H1 (cell line): Measurements from ENCODE around the gene ARHGEF38. TPM values are rescaled to one million over a fixed set of nuclear protein-coding genes. Genes with fewer than 3 reads are reported as not detected.

Experiments used
- CTCF ChIA-PET: fragments of 300-600 bp; sonication (Branson Sonifier 250); formaldehyde crosslinking; loops from one replicate; lab custom pipeline; 2021; ENCODE audit not compliant: partially characterized antibody; lab: Charles Lee
- POLR2A ChIA-PET: fragments of 300-600 bp; sonication (Branson Sonifier 250); formaldehyde crosslinking; loops from one replicate; lab custom pipeline; 2021; ENCODE audit warnings: inconsistent platforms; ENCODE audit not compliant: partially characterized antibody; lab: Charles Lee
- DNase-seq, 2 experiments: peaks; one replicate each; pipeline versions ENCODE4 v3.0.0 to v3.0.0-alpha.2; 2010 to 2022; ENCODE audit warnings: low spot score in 2 of 2, low read depth in 1 of 2, mixed read lengths in 1 of 2
- FAIRE-seq: peaks from 2 replicates; lab custom pipeline; 2011; peaks lifted over from hg19 to GRCh38; lab: Jason Lieb, UNC
- H2AFZ ChIP-seq: 2 replicates; pipeline ENCODE4 v1.8.1; 2012; ENCODE audit warnings: low read length, inconsistent platforms
- H2AK5ac ChIP-seq: 2 replicates; pipeline ENCODE4 v1.6.1; 2013; ENCODE audit warnings: low read depth, low read length
- H2BK120ac ChIP-seq: replicated peaks from 2 replicates; pipeline ENCODE3; 2013; ENCODE audit warnings: low read depth, low read length, inconsistent platforms
- H2BK12ac ChIP-seq: 2 replicates; pipeline ENCODE4 v1.6.1; 2013; ENCODE audit warnings: low read depth, low read length
- H2BK15ac ChIP-seq: 2 replicates; pipeline ENCODE4 v1.6.1; 2013; ENCODE audit warnings: low read length
- H2BK20ac ChIP-seq: 2 replicates; pipeline ENCODE4 v1.6.1; 2013; ENCODE audit warnings: low read length
- H2BK5ac ChIP-seq: 2 replicates; pipeline ENCODE4 v1.6.1; 2013; ENCODE audit warnings: low read depth, low read length
- H3K14ac ChIP-seq: 2 replicates; pipeline ENCODE4 v1.6.1; 2013; ENCODE audit warnings: inconsistent platforms; ENCODE audit not compliant: insufficient read length
- H3K18ac ChIP-seq: 2 replicates; pipeline ENCODE4 v1.6.1; 2013; ENCODE audit warnings: low read length; ENCODE audit errors: extremely low read depth
- H3K23ac ChIP-seq: 2 replicates; pipeline ENCODE4 v1.6.1; 2013; ENCODE audit warnings: inconsistent platforms; ENCODE audit not compliant: insufficient read length
- H3K23me2 ChIP-seq: 2 replicates; pipeline ENCODE4 v1.6.1; 2013; ENCODE audit warnings: low read depth, low read length
- H3K27ac ChIP-seq: 2 replicates; pipeline ENCODE4 v1.6.1; 2011; ENCODE audit warnings: low read depth, low read length, inconsistent platforms
- H3K27me3 ChIP-seq, 4 experiments: replicated peaks in 1 of 4; 1 replicate in 1 of 4; 2 replicates in 3 of 4; pipeline versions ENCODE4 v1.6.1 to v1.8.1; 2011 to 2013; ENCODE audit warnings: low read length in 3 of 4, mild to moderate bottlenecking in 3 of 4, inconsistent platforms in 2 of 4, mixed read lengths in 2 of 4, moderate library complexity in 1 of 4; ENCODE audit not compliant: control insufficient read depth in 3 of 4, insufficient read depth in 3 of 4; ENCODE audit errors: extremely low read depth in 1 of 4
- H3K36me3 ChIP-seq, 4 experiments: 2 replicates each; pipeline versions ENCODE4 v1.6.1 to v1.8.1; 2011 to 2013; ENCODE audit warnings: mild to moderate bottlenecking in 4 of 4, low read length in 3 of 4, moderate library complexity in 2 of 4, control low read depth in 1 of 4, inconsistent platforms in 1 of 4; ENCODE audit not compliant: insufficient read depth in 4 of 4, control insufficient read depth in 2 of 4
- H3K4ac ChIP-seq: replicated peaks from 2 replicates; pipeline ENCODE3; 2013; ENCODE audit warnings: low read length, low read depth, mixed read lengths, inconsistent platforms; ENCODE audit not compliant: insufficient read length
- H3K4me1 ChIP-seq, 4 experiments: replicated peaks in 1 of 4; 1 replicate in 1 of 4; 2 replicates in 3 of 4; pipeline versions ENCODE4 v1.6.1 to v1.8.1; 2011 to 2013; ENCODE audit warnings: low read length in 3 of 4, inconsistent platforms in 2 of 4, mixed read lengths in 1 of 4; ENCODE audit not compliant: insufficient read depth in 4 of 4, control insufficient read depth in 3 of 4
- H3K4me2 ChIP-seq, 2 experiments: 2 replicates each; pipeline versions ENCODE4 v1.6.1 to v1.8.1; 2011 to 2013; ENCODE audit warnings: low read depth in 2 of 2, low read length in 2 of 2, control low read depth in 1 of 2, inconsistent platforms in 1 of 2, mild to moderate bottlenecking in 1 of 2; ENCODE audit not compliant: insufficient read depth in 1 of 2
- H3K4me3 ChIP-seq, 4 experiments: fragments of 200-600, 300-600 bp in 1 of 4; sonication (generic), shearing (Covaris generic), sonication (Bioruptor Twin) in 1 of 4; 2 replicates each; pipeline versions ENCODE4 v1.5.1 to v1.8.1; 2011 to 2016; ENCODE audit warnings: low read length in 4 of 4, low read depth in 3 of 4, control low read depth in 2 of 4, inconsistent platforms in 2 of 4, mild to moderate bottlenecking in 2 of 4, mixed read lengths in 1 of 4, moderate library complexity in 1 of 4; ENCODE audit not compliant: insufficient read depth in 2 of 4; ENCODE audit errors: extremely low read depth in 1 of 4
- H3K56ac ChIP-seq: replicated peaks from 2 replicates; pipeline ENCODE3; 2013; ENCODE audit warnings: low read depth, mild to moderate bottlenecking, mixed read lengths, low read length, inconsistent platforms; ENCODE audit not compliant: insufficient read length
- H3K79me1 ChIP-seq: 2 replicates; pipeline ENCODE4 v1.6.1; 2013; ENCODE audit warnings: low read depth, low read length, control low read depth
- H3K79me2 ChIP-seq, 2 experiments: 2 replicates each; pipeline versions ENCODE4 v1.6.1 to v1.8.1; 2012 to 2013; ENCODE audit warnings: low read length in 2 of 2, mild to moderate bottlenecking in 2 of 2, inconsistent platforms in 1 of 2; ENCODE audit not compliant: insufficient read depth in 2 of 2, control insufficient read depth in 1 of 2
- H3K9ac ChIP-seq, 4 experiments: replicated peaks in 1 of 4; 1 replicate in 1 of 4; 2 replicates in 3 of 4; pipeline versions ENCODE4 v1.6.1 to v1.8.1; 2011 to 2013; ENCODE audit warnings: low read depth in 3 of 4, low read length in 3 of 4, control low read depth in 2 of 4, mild to moderate bottlenecking in 2 of 4, moderate library complexity in 2 of 4, inconsistent platforms in 1 of 4; ENCODE audit errors: extremely low read depth in 1 of 4
- H3K9me3 ChIP-seq, 2 experiments: 2 replicates each; pipeline versions ENCODE4 v1.6.1 to v1.8.1; 2012 to 2013; ENCODE audit warnings: mild to moderate bottlenecking in 2 of 2, moderate library complexity in 2 of 2, control low read depth in 1 of 2, inconsistent platforms in 1 of 2, low read depth in 1 of 2, low read length in 1 of 2, mixed read lengths in 1 of 2; ENCODE audit not compliant: insufficient read depth in 2 of 2
- H4K20me1 ChIP-seq, 2 experiments: replicated peaks in 1 of 2; 2 replicates each; pipeline versions ENCODE3 to v1.8.1; 2011 to 2013; ENCODE audit warnings: inconsistent platforms in 2 of 2, low read length in 2 of 2, mild to moderate bottlenecking in 1 of 2; ENCODE audit not compliant: insufficient read depth in 2 of 2, control insufficient read depth in 1 of 2
- H4K5ac ChIP-seq: 2 replicates; pipeline ENCODE4 v1.6.1; 2013; ENCODE audit warnings: low read length, low read depth, mixed read lengths, inconsistent platforms; ENCODE audit not compliant: insufficient read length
- H4K8ac ChIP-seq: 2 replicates; pipeline ENCODE4 v1.8.0; 2013; ENCODE audit warnings: mild to moderate bottlenecking, moderate library complexity, low read length, inconsistent platforms; ENCODE audit not compliant: insufficient read depth; ENCODE audit errors: extremely low read depth
- H4K91ac ChIP-seq: replicated peaks from 2 replicates; pipeline ENCODE3; 2013; ENCODE audit warnings: low read length, mixed read lengths, inconsistent platforms; ENCODE audit not compliant: insufficient read length
- BCL11A ChIP-seq, 2 experiments: IDR thresholded peaks; one replicate each; pipeline ENCODE4 v1.6.1; 2011; ENCODE audit warnings: low read depth in 2 of 2, low read length in 2 of 2, mild to moderate bottlenecking in 2 of 2
- BRCA1 ChIP-seq: IDR thresholded peaks from 2 replicates; pipeline ENCODE4 v1.6.1; 2012; ENCODE audit warnings: low read depth, low read length, improper control_type of control experiment
- CBX5 ChIP-seq: fragments of 300-800, 300-1000 bp; sonication (generic); IDR thresholded peaks from 2 replicates; pipeline ENCODE4 v1.7.1; 2016; ENCODE audit warnings: antibody characterized with exemption, low read length, low read depth
- CHD1 ChIP-seq: IDR thresholded peaks from 2 replicates; pipeline ENCODE4 v1.6.1; 2012; ENCODE audit warnings: low read depth, low read length, improper control_type of control experiment
- CTBP2 ChIP-seq: IDR thresholded peaks from 2 replicates; pipeline ENCODE4 v1.7.0; 2011; ENCODE audit warnings: borderline replicate concordance, mild to moderate bottlenecking, moderate library complexity, mixed read lengths, low read length; ENCODE audit not compliant: insufficient read depth, insufficient read length
- HDAC2 ChIP-seq, 2 experiments: fragments of 300-600 bp in 1 of 2; sonication (generic) in 1 of 2; IDR thresholded peaks; 2 replicates each; pipeline ENCODE4 v1.6.1; 2011 to 2012; ENCODE audit warnings: low read depth in 2 of 2, low read length in 2 of 2, mild to moderate bottlenecking in 2 of 2, moderate library complexity in 2 of 2, borderline replicate concordance in 1 of 2, inconsistent platforms in 1 of 2
- JUN ChIP-seq: IDR thresholded peaks from 2 replicates; pipeline ENCODE4 v1.6.1; 2011; ENCODE audit warnings: low read depth, mild to moderate bottlenecking, improper control_type of control experiment, low read length
- JUND ChIP-seq: IDR thresholded peaks from 2 replicates; pipeline ENCODE4 v1.6.1; 2011; ENCODE audit warnings: mild to moderate bottlenecking, improper control_type of control experiment, low read length
- KDM1A ChIP-seq: fragments of 200-600, 300-600 bp; sonication (generic); IDR thresholded peaks from 2 replicates; pipeline ENCODE4 v1.7.1; 2016; ENCODE audit warnings: mild to moderate bottlenecking, low read length, borderline replicate concordance
- MAFK ChIP-seq: IDR thresholded peaks from 2 replicates; pipeline ENCODE4 v1.6.1; 2012; ENCODE audit warnings: low read depth, mild to moderate bottlenecking, improper control_type of control experiment, low read length
- NRF1 ChIP-seq: IDR thresholded peaks from 2 replicates; pipeline ENCODE4 v1.6.1; 2011; ENCODE audit warnings: mild to moderate bottlenecking, low read depth, low read length, improper control_type of control experiment
- POLR2AphosphoS5 ChIP-seq: IDR thresholded peaks from 2 replicates; pipeline ENCODE4 v1.6.1; 2011; ENCODE audit warnings: low read depth, low read length
- RFX5 ChIP-seq: IDR thresholded peaks from 2 replicates; pipeline ENCODE4 v1.6.1; 2011; ENCODE audit warnings: low read depth, low read length, improper control_type of control experiment, borderline replicate concordance
- RNF2 ChIP-seq: fragments of 200-900, 300-1000 bp; sonication (generic); IDR thresholded peaks from 2 replicates; pipeline ENCODE4 v1.7.1; 2016; ENCODE audit warnings: borderline replicate concordance, low read depth, mild to moderate bottlenecking, antibody characterized with exemption, low read length; ENCODE audit not compliant: poor library complexity, severe bottlenecking; ENCODE audit errors: missing control alignments
- SIN3A ChIP-seq, 2 experiments: IDR thresholded peaks in 1 of 2; conservative IDR thresholded peaks in 1 of 2; 2 replicates each; pipeline ENCODE4 v1.6.1; 2011 to 2012; ENCODE audit warnings: low read length in 2 of 2, improper control_type of control experiment in 1 of 2, low read depth in 1 of 2, mild to moderate bottlenecking in 1 of 2
- polyA plus RNA-seq, 7 experiments: library from polyadenylated mRNA; depleted of rRNA in 3 of 7; stranded (reverse) in 5 of 7; unstranded in 2 of 7; fragments of >200 nt in 5 of 7; fragments of 200-250 nt in 2 of 7; gene quantifications; 1 replicate in 5 of 7; 2 replicates in 1 of 7; 4 replicates in 1 of 7; pipeline versions ENCODE4 v1.2.1 to v1.2.3, GENCODE V29; 2011 to 2013; ENCODE audit warnings: missing spikeins in 2 of 7, mixed read lengths in 2 of 7
- total RNA-seq: library from RNA; stranded (reverse); fragmentation: NEBNext Ultra II Directional; extraction: Animal tissue kit (Norgen Biotek cat#: 25700); gene quantifications from 2 replicates; pipeline ENCODE4 v1.2.1, GENCODE V29; 2021

The ARHGEF38 gene
- total and polyA plus RNA-seq, 2 of the 8 experiments (the other 6 are each of a cell fraction or from before 2014, with no cell fraction given): not detected

DNA sequence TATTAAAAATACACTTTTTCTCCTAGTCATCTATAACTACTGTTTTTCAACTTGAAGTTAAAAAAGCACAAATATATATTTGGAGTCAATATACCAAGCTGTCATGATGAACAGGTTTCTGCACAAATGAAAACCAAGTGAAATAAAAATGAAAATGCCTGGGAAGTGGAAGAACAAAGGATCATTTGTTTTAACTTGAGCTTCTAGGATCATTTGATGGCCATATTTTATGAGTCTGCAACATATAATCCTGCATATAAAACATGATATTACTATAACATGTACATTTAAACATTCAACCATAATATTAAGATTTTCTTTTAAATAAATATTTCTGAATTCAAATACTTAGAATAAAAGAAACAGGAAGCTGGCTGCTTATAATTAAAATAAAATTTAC, 8.5 kb upstream of the ARHGEF38 start:
- Histone ChIP-seq H3K4me2 (no peak overlapping the region), H4K8ac (no peak overlapping the region), H3K4me1 (no peaks in the 10 kb centered on the region), H3K14ac (no peak overlapping the region), H3K23me2 (no peaks in the 10 kb centered on the region), H2AFZ (no peak overlapping the region), H3K27me3 (peaks cover 0 to 6% (median under 1%) of the 10 kb centered on the region in 4 experiments; a peak in 2 of 7 replicates), H3K79me1 (no peaks in the 10 kb centered on the region), H3K27ac (no peak overlapping the region), H2BK15ac (no peak overlapping the region), H4K5ac (no peak overlapping the region), H3K56ac (no peak overlapping the region), H3K9me3 (no peaks in the 10 kb centered on the region), H4K91ac (no peak overlapping the region), H3K4me3 (no peak overlapping the region), H3K79me2 (no peaks in the 10 kb centered on the region), H2BK20ac (no peak overlapping the region), H3K23ac (no peak overlapping the region), H3K36me3 (no peaks in the 10 kb centered on the region), H2BK5ac (no peak overlapping the region), H4K20me1 (no peaks in the 10 kb centered on the region), H2BK12ac (no peak overlapping the region), H2AK5ac (no peak overlapping the region), H2BK120ac (no peak overlapping the region), H3K9ac (no peak overlapping the region), H3K18ac (no peak overlapping the region), H3K4ac (no peak overlapping the region)
- no peak for DNase-seq
- POLR2A ChIA-PET: no interaction called here
- CTCF ChIA-PET: interaction anchor here (1.0 to 1.9 kb wide), 3 partner anchors 15 to 122 kb away, joined by 3 to 10 read pairs (median 4); no protein-coding TSS in a partner anchor
- no peak for FAIRE-seq
- TF ChIP-seq SIN3A (conservative IDR thresholded peaks at IDR 0.05 in 1 of 2, IDR thresholded peaks at IDR 0.05 in 1 of 2; ENCODE audit: low read depth in 1 of 2, low read length in 2 of 2) (no peak), RNF2 (no peak), BCL11A (IDR thresholded peaks at IDR 0.05; ENCODE audit: low read depth in 2 of 2, low read length in 2 of 2) (no peak), CBX5 (no peak), CHD1 (no peak), RFX5 (no peak), BRCA1 (no peak), KDM1A (no peak), JUND (no peak), POLR2AphosphoS5 (no peak), MAFK (no peak), CTBP2 (no peak), NRF1 (no peak), HDAC2 (IDR thresholded peaks at IDR 0.05; ENCODE audit: borderline replicate concordance in 1 of 2, low read depth in 2 of 2, low read length in 2 of 2) (no peak), JUN (no peak)
